Measurements from ENCODE around the gene TAS2R38.

DNA sequence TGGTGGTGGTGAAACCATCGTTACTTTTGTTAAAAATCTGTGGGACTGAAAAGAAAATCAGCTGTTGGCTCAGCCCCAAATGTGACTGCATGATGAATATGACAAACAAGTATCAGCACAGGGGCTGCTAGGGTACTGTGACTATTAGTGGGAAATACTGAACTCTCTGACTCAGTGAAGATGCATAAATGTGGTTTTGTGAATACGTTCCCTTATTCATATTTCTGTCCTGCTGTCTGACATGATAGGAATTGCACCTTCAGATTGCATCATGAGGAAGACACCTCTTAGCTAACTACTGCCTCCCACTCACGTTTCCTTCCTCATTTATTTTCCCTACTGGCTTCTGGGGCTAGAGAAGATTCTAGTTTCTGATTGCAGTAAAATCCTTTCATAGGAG, 28.2 kb downstream of the TAS2R38 start:
- TF ChIP-seq, protein P1, sequence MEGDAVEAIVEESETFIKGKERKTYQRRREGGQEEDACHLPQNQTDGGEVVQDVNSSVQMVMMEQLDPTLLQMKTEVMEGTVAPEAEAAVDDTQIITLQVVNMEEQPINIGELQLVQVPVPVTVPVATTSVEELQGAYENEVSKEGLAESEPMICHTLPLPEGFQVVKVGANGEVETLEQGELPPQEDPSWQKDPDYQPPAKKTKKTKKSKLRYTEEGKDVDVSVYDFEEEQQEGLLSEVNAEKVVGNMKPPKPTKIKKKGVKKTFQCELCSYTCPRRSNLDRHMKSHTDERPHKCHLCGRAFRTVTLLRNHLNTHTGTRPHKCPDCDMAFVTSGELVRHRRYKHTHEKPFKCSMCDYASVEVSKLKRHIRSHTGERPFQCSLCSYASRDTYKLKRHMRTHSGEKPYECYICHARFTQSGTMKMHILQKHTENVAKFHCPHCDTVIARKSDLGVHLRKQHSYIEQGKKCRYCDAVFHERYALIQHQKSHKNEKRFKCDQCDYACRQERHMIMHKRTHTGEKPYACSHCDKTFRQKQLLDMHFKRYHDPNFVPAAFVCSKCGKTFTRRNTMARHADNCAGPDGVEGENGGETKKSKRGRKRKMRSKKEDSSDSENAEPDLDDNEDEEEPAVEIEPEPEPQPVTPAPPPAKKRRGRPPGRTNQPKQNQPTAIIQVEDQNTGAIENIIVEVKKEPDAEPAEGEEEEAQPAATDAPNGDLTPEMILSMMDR (IDR thresholded peaks at IDR 0.05): no peak
- TF ChIP-seq EP300 (IDR thresholded peaks at IDR 0.05) (no peak), POLR2A (IDR thresholded peaks at IDR 0.05) (no peak)

Data from gastroesophageal sphincter (tissue), 3 donors.